ENCODE measurements around the gene ZBTB39. TPM values are rescaled to one million over a fixed set of nuclear protein-coding genes. Genes with fewer than 3 reads are reported as not detected.

Gene ZBTB39
- total RNA-seq, 4 donors from 2014 or later = 5.2 to 6.1 (median 6.1) TPM

- WGBS, 2 donors = 38 to 40% methylated on average over 13 of the region's 13 CpGs
Measured at GRCh38 chr12:57001448-57001906, 4.9 kb downstream of the ZBTB39 start.

GRCh38 chr12:57000393-57000792 lies 6.0 kb downstream of the ZBTB39 start:
- DNase-seq (ENCODE audit: low spot score in 2 of 2) = peak in 1 of 2 donors; percentile 7
- WGBS, 2 donors = 86 to 95% methylated on average over 1 of the region's 1 CpG
- no peak overlapping the region for H3K4me3 ChIP-seq (ENCODE audit: low read depth, poor library complexity, severe bottlenecking)
- TF ChIP-seq POLR2A (IDR thresholded peaks at IDR 0.05) (no peak), CTCF (IDR thresholded peaks at IDR 0.05) (no peak)
- intact Hi-C loops (cut with DNase I; ENCODE audit: low total_unique reads) = loop anchor here (5.0 to 10.0 kb wide), 2 partner anchors 184 to 243 kb away; no protein-coding TSS in a partner anchor

More at GRCh38 chr12:57001448-57001906, 4.9 kb downstream of the ZBTB39 start:
- DNase-seq (ENCODE audit: low spot score in 2 of 2) = peak in 1 of 2 donors; percentile 89
- intact Hi-C loops (cut with DNase I; ENCODE audit: low total_unique reads) = loop anchor here (5.0 to 10.0 kb wide), 2 partner anchors 183 to 244 kb away; no protein-coding TSS in a partner anchor
- TF ChIP-seq CTCF (IDR thresholded peaks at IDR 0.05) (peak in 1 of 3 donors; percentile 38), POLR2A (IDR thresholded peaks at IDR 0.05) (no peak)
- H3K4me3 ChIP-seq (ENCODE audit: low read depth, poor library complexity, severe bottlenecking) = no peak overlapping the region

- DNase-seq (ENCODE audit: low spot score in 2 of 2) = peak in 1 of 2 donors; percentile 31
- TF ChIP-seq CTCF (IDR thresholded peaks at IDR 0.05) (no peak), POLR2A (IDR thresholded peaks at IDR 0.05) (no peak)
- intact Hi-C loops (cut with DNase I; ENCODE audit: low total_unique reads) = no loop called here
- 83 to 84% methylated on average over 4 of the region's 4 CpGs for WGBS, 2 donors
- no peak overlapping the region for H3K4me3 ChIP-seq (ENCODE audit: low read depth, poor library complexity, severe bottlenecking)
Measured at GRCh38 chr12:56999456-56999855, 6.9 kb downstream of the ZBTB39 start.

GRCh38 chr12:56998981-56999380 lies 7.4 kb downstream of the ZBTB39 start:
- intact Hi-C loops (cut with DNase I; ENCODE audit: low total_unique reads) = no loop called here
- no peak overlapping the region for H3K4me3 ChIP-seq (ENCODE audit: low read depth, poor library complexity, severe bottlenecking)
- TF ChIP-seq POLR2A (IDR thresholded peaks at IDR 0.05) = no peak
- TF ChIP-seq CTCF (IDR thresholded peaks at IDR 0.05) = no peak
- DNase-seq (ENCODE audit: low spot score in 2 of 2) = peak in 1 of 2 donors; percentile 46
- WGBS, 2 donors = 67 to 73% methylated on average over 4 of the region's 4 CpGs

GRCh38 chr12:56998316-56998715 lies 8.0 kb downstream of the ZBTB39 start:
- TF ChIP-seq POLR2A (IDR thresholded peaks at IDR 0.05) = no peak
- TF ChIP-seq CTCF (IDR thresholded peaks at IDR 0.05) = no peak
- peak in 1 of 2 donors; percentile 49 for DNase-seq (ENCODE audit: low spot score in 2 of 2)
- WGBS, 2 donors = 89% methylated on average over 6 of the region's 6 CpGs
- intact Hi-C loops (cut with DNase I; ENCODE audit: low total_unique reads) = no loop called here
- H3K4me3 ChIP-seq (ENCODE audit: low read depth, poor library complexity, severe bottlenecking) = no peak overlapping the region

All from lower leg skin (tissue), 4 donors.